ENCODE results near the gene SLC25A11.
A peak's percentile ranks its signal among the peaks of the same experiment; 100 is the strongest.

Gene SLC25A11, protein sequence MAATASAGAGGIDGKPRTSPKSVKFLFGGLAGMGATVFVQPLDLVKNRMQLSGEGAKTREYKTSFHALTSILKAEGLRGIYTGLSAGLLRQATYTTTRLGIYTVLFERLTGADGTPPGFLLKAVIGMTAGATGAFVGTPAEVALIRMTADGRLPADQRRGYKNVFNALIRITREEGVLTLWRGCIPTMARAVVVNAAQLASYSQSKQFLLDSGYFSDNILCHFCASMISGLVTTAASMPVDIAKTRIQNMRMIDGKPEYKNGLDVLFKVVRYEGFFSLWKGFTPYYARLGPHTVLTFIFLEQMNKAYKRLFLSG

DNA sequence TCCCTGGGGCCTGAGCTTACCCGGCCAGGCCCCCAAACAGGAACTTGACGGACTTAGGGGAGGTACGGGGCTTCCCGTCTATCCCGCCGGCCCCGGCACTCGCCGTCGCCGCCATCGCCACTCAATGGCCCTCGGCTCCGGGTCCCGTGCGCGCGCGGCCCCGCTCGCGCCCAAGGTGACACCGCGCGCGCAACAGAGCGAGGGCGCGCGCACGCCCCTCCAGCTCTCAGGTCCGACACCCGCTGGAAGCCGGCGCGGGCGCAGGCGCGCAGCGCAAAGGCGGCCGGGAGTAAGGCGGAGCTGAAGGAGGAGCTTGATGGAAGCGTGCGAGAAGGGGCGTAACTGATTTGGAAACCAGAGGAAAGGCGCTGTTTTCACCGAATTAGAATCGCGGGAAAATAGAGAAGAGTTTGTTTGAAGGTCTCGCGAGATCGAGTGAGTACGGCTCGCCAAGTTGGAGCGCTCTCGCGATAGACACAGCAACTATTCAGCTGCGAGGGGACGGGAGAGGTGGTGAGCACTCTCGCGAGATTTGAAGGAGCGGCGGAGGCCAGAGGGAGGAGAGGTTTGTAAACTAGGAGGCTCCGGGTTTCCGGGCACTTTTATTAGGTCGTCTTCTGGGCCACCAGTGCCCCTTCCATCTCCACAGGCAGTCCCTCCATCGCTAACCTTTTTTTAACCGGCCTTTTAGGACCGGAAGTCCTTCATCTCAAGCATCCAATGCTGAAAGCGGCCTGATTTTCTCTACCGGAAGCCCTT, at the start of gene SLC25A11, which contains the start of gene RNF167:
Gene SLC25A11, minus strand, starts transcription at position 251 of the 759 bp plus-strand sequence. Its CDS starts 136 bp downstream, at position 115.
Gene RNF167, plus strand, starts transcription at position 473 of the 759 bp plus-strand sequence. CDS start 642 bp downstream, outside the sequence.
- peak; percentile 98 for FAIRE-seq

GRCh38 chr17:4987767-4988567, 48.1 kb upstream of the SLC25A11 start:
- no peak for FAIRE-seq

- peak; percentile 79 for FAIRE-seq
These were observed 47.3 kb upstream of the SLC25A11 start, which contains the start of gene CAMTA2 for GRCh38 chr17:4986951-4987766. CAMTA2 (minus strand) TSS chr17:4987675; CDS start chr17:4986222, 1,453 bp downstream.

DNA sequence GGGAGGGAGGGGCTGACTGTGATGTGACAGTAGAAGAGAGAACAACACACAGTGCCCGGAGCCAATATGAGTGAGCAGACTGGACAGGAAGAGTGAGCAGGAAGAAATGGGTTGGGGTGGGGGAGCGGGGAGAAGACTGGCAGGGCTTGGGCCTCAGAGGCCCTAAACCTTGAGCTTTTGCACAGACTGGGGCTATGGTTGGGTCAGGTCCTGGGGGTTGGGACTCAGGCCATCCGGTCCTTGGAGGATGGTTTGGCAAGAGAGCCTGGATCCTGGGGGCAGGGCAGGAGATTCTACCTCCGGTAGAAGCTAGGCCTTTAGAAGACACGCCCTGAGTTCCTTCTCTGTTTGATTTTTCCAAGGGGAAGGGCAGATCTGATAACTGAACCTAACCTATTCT, 46.6 kb upstream of the SLC25A11 start:
- FAIRE-seq: no peak

DNA sequence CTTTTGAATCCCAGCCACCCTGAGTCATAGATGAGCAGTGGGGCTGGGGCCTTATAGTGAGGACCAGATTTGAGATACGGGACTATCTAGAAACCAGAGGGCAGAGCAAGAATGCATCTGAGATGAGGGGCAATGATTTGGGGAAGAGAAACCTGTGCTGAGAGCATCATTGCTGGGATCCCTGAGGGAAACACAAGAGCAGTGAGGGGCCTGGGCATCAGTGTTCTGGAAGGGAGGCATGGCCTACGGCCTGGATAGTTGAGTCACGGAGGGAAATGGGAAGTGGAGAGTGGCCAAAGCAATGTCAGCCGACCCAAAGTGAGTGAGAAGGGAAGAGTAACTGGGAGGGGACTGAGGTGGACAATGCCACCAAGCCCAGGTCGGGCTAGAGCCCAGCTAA, 42.5 kb upstream of the SLC25A11 start:
- no peak for FAIRE-seq

GRCh38 chr17:4980644-4981216, 40.9 kb upstream of the SLC25A11 start:
- peak; percentile 78 for FAIRE-seq

DNA sequence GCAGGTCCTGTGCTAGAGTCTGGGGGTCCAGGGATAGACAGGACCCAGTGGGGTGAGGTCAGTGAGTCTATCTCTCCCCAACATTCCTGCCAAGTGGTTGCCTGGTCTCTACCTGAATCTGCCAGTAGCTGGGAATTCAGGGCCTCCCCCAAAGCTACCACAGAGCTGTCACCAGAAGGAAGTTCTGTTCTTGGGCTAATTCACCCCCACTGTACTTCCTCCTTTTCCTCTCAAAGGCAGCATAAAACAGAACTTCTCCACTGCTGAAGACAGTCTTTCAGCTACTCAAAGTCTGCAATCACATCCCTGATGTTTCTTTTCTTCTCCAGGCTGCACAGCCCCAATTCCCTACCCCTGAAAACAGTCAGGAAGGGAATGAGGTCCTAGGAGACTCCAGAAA, 38.9 kb upstream of the SLC25A11 start:
- no peak for FAIRE-seq

DNA sequence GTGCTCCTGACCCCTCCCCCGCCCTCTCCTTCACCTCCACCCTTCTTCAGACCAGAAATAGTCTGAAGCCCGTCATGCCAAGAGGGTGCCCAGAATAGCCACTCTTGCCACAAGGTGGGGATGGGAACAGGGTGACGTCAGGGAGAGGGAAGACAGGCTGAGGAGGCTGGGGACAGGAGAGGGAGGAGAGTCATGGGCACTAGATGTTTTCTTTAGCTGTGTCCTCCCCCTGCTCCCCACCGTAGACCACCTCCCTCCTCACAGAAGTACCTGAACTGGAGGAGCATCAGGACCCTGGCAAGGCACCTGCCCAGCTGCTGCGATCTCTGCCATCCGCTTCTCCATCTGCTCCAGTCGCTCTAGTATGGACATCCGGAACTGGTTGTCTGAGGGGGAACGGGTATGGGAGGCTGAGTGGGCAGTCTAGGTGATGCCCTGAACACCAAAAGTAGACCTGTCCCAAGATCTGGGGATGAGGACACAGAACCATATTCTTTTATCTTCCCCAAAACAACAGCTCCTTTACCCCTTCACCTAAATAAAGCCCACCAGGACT, 34.3 kb upstream of the SLC25A11 start:
- no peak for FAIRE-seq

GRCh38 chr17:4973256-4974114, 33.6 kb upstream of the SLC25A11 start:
- no peak for FAIRE-seq

DNA sequence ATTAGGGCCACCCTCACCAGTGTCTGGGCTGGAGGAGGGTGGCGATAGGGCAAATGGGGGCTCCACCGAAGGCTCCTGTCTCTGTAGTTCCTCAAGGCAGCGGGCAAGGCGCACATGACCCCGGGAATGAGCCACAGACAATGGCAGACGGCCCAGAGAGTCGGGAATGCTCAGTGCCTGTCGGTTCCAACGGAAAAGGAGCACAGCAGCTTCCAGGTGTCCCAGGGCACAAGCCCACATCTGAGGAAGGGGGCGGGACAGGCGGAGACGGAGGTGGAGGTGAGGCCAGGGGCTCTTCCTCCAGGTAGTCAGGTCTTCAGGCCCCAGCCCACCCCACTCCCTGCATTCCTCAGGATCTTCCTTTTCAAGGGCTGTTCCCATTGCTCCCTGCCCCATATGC, 32.9 kb upstream of the SLC25A11 start:
- FAIRE-seq: no peak

DNA sequence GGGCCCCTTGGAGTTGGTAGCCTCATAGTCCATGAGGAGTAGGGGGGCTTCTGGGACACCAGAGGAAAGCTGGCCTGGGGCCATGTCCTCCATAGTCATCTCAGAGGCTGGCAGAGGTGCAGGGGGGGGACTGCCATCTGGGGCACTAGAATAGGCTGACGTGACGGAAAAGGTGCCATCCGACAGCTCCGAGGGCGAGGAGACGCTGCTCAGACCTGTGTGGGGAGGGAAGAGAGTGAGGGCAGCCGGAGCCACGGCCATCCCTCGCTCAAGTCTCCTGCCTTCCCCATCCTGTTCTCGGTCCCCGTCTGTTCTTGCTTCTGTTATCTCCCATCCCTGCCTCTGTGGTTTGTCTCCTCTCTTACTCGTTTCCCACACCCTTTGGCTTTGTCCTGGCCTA, 32.5 kb upstream of the SLC25A11 start:
- FAIRE-seq: no peak

- no peak for FAIRE-seq
These were observed 32.0 kb upstream of the SLC25A11 start for GRCh38 chr17:4971826-4972225.

GRCh38 chr17:4970273-4970672, 30.4 kb upstream of the SLC25A11 start:
- no peak for FAIRE-seq

DNA sequence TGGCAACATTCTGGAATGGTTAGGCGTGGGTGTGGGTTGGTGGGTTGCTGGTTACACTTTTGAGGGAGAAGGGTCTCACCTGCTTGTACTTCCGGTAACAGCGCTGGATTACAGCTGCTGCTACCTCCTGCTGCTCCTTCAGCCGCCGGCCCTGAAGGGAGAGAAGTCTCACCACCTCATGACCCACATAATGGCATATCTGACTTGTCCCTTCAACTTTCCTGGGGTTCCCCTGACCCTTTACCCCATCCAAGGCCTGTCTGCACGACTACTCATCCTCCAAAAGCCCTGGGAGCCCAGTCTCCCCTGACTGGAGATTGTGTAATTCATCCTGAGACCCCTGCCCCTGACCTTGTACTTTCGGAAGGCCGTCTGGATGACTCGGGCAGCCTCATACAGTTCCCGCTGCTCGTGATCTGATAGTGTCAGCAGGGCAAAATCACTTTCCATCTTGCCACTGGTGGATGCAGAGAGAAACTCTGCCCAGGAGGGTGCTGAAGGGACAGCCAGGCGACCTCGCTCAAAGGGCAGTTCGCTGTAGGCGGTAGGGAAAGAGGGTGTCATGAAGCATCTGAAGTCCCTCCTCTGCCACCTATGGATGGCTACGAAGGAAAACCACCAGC, 29.8 kb upstream of the SLC25A11 start:
- no peak for FAIRE-seq

- FAIRE-seq: no peak
These were observed 29.3 kb upstream of the SLC25A11 start for GRCh38 chr17:4969047-4969550.

GRCh38 chr17:4968486-4969046, 28.7 kb upstream of the SLC25A11 start:
- no peak for FAIRE-seq

- FAIRE-seq: no peak
These were observed 28.0 kb upstream of the SLC25A11 start, which contains the start of gene SPAG7 for GRCh38 chr17:4967539-4968485. SPAG7 (minus strand) TSS chr17:4967817; CDS start chr17:4967804, 13 bp downstream.

Measured in G401.6 (cell line).